ENCODE data around the gene PARVA.
"Not testable (repeated sequence)": the region's sequence is repeated elsewhere in the genome, so short reads cannot be mapped to it uniquely, and the experiment has no call there.

PARVA gene

GRCh38 chr11:12503886-12504285, 126.5 kb downstream of the PARVA start:
- DNase-seq (ENCODE audit: low read depth), result no peak

- no peak for DNase-seq (ENCODE audit: low read depth)
Measured at GRCh38 chr11:12505183-12505582, 127.8 kb downstream of the PARVA start.

- no peak for DNase-seq (ENCODE audit: low read depth)
Measured at GRCh38 chr11:12506404-12506921, 129.1 kb downstream of the PARVA start.

DNA sequence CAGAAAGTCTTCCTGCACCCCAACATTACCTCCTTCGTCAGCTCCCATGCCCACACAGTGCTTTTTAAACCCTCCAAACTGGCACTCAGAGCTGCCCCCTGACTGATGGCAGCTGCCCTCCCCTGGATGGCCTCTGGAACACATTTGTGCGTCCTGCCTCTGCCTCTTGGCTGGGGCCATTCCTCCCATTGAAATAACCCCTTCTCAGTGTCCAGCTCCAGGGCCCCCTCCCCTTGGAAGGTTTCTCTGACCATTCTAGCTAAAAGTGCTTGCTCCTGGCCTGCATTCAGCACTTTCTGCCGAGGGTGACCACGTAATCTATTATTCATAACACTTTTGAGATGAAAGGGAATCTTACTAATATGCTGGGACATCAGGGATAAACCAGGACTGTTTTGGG, 130.0 kb downstream of the PARVA start:
- DNase-seq (ENCODE audit: low read depth), result no peak

GRCh38 chr11:12508151-12508751, 130.9 kb downstream of the PARVA start:
- no peak for DNase-seq (ENCODE audit: low read depth)

DNA sequence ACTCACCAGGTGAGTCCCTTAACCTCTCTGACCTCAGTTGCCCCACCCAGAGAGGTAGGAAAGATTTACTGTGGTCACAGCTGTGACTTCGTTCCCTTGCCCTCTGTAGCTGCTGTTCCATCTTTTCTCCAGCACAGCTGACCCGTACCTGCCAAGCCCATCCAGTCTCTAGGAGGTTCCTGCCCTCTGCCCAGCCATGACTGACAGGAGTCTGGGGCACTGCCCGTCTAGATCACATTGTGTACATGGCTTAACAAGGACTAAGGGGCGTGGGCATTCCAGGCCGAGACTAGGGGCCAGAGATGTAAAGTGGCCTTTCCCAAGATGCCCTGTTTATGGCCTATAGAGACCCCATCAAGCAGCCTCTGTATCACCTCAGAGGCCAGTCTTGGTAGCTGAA, 132.0 kb downstream of the PARVA start:
- no peak for DNase-seq (ENCODE audit: low read depth)

- no peak for DNase-seq (ENCODE audit: low read depth)
Measured at GRCh38 chr11:12512132-12512531, 134.8 kb downstream of the PARVA start.

DNA sequence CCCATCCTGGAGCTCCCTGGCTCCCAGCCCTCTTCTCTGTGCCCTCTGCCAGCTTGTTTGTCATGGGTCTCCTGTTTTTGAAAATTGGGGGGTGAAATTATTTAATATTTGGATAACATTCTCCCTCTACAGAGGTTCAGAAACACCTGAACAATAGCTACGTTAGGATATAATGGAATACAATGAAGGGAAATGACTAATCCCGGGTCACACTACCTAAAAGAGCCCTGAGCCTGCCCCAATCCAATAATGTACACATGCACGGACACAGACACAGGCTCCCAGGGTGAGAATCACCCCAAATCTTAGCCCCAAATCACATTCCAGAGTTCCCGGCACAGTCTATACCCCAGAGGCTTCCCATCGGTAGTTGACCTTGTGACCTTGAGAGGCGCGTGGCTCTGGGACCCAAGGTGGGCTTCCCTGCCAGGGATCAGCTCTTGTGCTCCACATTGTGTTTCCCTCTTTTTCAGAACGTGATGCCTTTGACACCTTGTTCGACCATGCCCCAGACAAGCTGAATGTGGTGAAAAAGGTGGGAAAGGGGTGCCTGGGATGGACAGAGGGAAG, 135.5 kb downstream of the PARVA start:
- no peak for DNase-seq (ENCODE audit: low read depth)

DNA sequence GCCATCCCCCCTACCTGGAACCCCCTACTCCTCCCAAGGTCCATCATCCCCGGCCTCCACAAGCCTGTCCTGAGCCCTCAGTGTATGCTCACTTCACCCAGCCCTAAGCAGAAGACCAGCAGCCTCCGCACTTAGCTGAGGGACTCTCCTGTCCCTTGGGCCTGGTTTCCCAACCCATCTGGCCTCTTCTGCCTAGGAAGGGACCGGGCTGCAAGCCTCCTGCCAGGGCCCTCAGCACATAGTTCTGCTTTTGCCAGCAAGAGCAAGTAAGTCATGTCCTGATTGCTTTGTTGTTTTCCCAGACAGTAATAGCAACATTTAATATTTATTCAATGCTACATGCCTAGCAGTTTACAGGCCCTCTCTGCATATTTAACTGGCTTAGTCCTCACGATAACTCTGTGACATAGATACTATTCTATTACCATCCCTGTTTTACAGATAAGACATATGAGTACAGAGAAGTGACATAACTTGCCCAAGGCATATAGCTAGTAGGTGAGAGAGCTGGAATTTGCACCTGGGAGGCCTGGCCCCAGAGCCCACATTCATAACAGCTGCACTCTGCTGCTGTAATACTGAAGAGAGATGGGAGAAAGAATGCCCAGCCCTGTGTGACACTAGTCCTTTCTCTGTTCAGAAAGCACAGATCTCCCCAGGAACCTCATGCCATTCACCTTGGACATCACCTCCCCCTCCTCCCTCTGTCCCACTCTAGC, 139.2 kb downstream of the PARVA start:
- DNase-seq (ENCODE audit: low read depth), result no peak

GRCh38 chr11:12517306-12517705, 139.9 kb downstream of the PARVA start:
- DNase-seq (ENCODE audit: low read depth), result no peak

- no peak for DNase-seq (ENCODE audit: low read depth)
Measured at GRCh38 chr11:12517741-12518140, 140.4 kb downstream of the PARVA start.

- no peak for DNase-seq (ENCODE audit: low read depth)
Measured at GRCh38 chr11:12518606-12519385, 141.4 kb downstream of the PARVA start.

- no peak for DNase-seq (ENCODE audit: low read depth)
Measured at GRCh38 chr11:12520054-12520453, 142.7 kb downstream of the PARVA start.

GRCh38 chr11:12520576-12520975, 143.2 kb downstream of the PARVA start:
- DNase-seq (ENCODE audit: low read depth), result not testable (repeated sequence)

GRCh38 chr11:12523180-12523924, 146.0 kb downstream of the PARVA start:
- no peak for DNase-seq (ENCODE audit: low read depth)

GRCh38 chr11:12524865-12525264, 147.5 kb downstream of the PARVA start:
- DNase-seq (ENCODE audit: low read depth), result no peak

DNA sequence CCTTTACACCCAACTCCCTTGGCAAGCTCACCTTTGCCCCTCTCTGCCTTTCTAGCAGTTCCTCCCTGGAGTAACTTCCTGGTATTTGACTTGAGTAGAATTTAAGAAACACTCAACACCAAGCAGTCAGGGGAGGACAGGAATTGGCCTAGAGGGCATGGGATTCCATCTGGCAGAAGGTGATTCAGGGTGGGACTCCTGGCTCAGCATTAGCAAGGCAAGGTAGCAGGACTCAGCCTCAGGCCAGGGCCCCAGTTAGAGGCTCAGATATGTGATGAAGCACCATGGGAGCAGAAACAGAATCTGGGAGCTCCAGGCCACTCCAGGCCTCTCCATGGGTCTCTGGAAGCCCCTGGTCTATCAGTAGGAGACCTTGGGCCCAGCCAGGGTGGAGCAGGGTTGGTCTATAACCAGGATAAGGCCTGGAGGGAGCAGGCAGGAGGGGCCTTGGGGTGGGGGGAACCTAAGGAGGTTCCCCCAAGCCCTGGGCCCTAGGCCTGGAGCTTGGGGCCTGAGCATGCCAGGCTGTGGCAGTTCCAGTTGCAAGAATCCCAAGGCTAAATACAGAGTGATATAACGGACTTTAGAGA, 148.2 kb downstream of the PARVA start:
- DNase-seq (ENCODE audit: low read depth), result no peak

GRCh38 chr11:12526789-12527188, 149.4 kb downstream of the PARVA start:
- no peak for DNase-seq (ENCODE audit: low read depth)

DNA sequence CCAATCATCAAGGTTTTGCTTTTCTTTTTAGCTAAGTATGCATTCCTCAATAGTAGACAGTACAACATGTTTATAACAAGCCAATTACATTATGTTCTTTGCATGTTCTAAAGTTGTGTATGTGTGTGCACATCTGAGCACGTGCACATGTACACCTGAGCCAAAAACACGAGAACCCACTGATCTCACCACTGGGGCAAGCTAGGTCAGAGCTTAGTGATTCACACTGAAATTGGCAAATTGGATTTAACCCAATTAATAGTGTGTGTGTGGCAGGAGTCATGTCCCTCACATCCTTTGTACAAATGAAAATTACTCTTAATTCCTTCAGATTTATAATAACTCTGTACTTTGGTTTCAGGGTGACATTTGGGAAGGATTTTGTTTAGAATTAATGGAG, 151.1 kb downstream of the PARVA start:
- no peak for DNase-seq (ENCODE audit: low read depth)

- no peak for DNase-seq (ENCODE audit: low read depth)
Measured at GRCh38 chr11:12529041-12529440, 151.7 kb downstream of the PARVA start.

DNA sequence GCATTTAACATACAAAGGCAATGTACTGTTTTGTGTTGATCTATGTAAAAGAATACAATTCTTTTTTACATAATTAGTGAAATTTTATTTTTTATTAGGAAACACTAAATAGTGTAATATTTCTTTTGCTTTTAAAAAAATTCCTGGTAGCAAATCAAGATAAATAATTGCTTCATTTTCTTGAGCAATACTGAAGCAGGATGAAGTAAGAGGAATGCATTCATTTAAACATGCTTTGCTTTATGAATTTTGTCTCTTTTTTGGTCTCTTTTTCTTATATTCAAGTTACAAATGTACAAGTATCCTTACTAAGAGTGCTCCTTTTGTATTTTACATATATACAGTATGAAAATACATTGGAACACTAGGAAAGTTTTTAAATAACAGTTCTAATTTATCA, 152.4 kb downstream of the PARVA start:
- no peak for DNase-seq (ENCODE audit: low read depth)

DNA sequence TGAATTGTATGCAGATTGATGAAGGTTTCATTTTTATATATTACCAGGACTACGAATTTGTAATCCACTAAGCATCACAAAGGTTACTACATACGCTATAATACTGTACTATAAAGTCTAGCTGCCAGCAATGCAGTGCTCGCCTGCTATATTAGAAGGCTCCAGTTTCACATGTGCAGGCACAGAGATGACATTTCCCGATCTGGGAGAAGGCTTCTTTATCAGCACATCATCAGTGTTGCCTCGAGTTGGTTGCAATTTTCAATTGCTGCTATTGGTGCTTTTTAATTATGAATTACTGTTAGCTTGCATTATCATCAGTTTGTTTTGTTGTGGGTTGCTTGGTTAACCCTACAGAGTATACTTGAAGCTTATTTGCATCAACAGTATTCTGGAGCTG, 153.6 kb downstream of the PARVA start:
- no peak for DNase-seq (ENCODE audit: low read depth)
